ENCODE measurements around the gene HLA-DOA.

Gene HLA-DOA

DNA sequence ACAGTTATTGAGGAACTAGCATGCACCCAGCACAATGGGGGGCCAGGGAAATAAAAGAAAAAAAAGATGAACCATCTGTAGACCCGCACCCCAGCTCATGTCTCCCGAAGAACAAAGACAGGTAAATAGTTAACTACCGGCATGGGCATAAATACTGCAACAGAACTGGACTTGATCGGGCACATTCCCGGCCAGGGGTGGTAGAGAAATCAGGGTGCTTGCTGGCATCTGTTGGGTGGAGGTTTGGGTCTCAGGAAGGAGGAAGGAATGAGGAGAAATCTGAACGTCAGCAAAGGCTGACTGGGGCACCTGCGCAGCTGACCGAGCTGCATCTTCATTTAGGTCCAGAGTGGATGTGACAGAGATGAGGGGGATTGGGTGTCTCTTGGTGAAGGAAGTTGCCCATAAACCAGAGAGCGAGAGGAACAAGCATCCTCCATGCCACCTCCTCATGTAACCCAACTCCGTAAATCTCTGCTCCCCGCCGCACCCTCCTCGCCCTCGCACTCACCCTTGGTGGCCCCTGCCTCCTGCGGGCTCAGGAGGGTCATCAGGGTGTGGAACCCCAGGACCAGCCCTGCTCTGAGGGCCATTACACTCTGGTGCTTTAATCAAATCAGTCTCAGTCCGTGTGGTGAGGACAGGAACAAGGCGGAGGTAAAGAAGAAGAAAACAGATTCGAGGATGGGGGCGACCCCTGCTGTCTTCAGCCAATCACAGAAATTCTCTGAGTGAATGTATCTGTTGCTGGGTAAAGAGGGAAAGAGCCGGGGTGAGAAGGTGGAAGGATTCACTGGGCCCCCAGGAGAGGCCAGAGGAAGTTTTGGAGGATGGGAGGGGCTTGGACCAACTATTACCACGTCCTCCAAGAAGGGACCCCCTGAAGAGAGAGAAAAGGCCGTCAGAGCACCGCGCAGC, at the start of gene HLA-DOA:
HLA-DOA (minus strand) TSS at position 648 of the 918 bp plus-strand sequence.
- DNase-seq, result no peak

DNA sequence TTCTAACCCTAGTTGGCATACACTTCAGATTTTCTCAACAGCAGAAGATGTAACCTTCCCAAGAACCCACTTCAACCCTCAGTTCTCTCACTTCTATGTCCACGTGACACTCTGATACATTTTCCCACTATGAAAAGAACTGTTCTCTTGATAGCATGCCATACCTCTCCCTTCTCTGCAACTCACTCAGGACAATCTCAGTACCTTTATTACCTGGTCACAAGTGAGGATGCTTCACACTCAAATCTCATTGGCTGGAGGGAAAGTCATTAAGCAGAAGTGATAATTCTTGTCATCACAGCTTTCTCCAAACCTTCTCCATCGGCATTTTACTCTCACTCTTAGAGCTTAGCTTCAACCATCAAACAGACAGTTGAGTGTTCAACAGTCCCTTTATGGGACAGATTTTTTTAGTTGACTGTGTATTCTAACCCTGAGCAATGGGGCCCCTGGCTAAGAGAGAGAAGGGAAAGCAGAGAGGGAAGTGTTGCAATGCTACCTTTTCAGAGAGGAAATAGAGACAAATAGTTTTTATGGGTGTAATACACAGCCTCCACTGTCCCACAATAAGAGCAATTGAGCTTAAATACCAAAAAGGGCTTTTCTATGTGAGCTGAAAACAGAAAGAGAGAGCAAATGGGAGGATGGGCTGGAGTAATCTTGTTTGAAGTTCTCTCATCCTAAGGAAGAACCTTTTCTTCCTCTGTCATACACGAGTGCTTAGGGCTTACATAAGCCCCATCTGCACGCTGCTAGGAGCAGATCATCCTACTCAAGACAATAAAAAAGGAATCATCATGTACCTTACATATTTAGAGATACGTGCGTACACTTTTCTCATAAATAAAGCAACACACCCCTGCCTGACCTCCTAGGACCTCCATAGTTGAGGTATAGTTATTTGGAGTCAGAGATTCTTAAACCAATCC, 48.1 kb upstream of the HLA-DOA start:
- DNase-seq, result no peak

DNA sequence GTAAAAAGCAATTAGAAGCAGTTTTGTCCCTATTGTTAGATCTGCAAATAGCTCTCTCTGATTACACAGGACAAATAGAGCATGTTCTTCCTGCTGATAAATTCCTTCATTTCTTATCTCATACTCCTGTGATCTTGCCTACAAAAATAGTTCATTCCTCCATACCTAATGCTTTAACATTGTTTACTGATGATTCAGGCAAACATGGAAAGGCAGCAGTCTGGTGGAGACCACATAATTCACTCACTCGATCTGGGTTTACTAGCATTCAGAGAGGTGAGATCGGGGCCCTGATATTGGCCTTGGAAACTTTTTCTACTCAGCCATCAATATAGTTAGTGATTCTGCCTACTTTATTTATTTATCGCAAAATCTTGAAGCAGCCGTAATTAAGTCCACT, 43.8 kb upstream of the HLA-DOA start:
- DNase-seq, result no peak

DNA sequence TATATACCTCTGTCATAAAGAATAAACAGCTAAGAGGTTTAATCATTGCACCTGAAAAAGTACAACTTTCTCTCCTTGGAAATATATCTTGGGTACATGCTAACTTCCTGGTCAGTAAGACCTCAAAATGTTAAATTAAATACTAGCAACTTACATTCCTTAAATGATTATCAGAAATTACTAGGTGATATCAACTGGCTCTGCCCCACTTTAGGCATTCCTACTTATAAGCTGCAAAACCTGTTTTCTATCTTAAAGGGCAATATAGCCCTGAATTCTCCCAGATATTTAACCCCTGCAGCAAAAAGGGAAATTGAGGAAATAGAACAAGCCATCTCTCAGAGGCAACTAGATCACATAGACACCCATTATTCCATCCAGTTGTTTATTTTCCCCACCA, 43.2 kb upstream of the HLA-DOA start:
- DNase-seq, result no peak

DNA sequence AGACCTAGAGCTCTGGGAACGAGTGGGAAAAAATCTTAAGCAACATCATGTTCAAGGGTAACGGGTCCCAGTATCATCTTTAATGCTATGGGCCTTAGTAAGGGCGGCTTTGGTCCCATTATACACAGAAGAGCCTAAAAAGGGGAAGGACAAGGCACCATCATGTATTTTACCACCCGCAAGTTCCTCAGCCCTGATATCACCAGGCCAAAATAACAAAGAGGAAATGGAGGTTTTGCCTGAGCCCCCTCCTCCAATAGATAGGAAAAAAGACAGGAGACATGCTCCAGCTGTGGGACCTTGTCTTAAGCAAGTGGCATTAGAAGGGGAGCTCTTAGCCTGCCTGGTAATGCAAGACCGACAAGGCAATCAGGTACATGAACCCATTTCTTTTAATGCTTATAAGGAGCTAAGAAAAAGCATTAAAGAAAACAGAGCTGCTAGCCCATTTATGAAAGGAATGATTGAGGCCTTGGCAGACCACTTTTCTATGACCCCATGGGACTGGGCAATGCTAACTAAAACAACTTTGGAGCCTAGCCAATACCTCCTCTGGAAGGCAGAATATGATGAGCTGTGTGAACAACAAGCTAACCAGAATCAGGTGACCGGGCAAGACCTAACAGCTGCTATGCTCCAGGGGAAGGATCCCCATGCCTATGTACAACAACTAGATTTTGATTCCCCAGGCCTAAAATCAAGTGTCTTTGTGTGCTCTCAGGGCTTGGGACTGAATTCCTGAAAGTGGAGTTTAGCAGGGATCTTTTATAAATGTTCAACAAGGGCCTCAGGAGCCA, 40.8 kb upstream of the HLA-DOA start:
- DNase-seq, result no peak

DNA sequence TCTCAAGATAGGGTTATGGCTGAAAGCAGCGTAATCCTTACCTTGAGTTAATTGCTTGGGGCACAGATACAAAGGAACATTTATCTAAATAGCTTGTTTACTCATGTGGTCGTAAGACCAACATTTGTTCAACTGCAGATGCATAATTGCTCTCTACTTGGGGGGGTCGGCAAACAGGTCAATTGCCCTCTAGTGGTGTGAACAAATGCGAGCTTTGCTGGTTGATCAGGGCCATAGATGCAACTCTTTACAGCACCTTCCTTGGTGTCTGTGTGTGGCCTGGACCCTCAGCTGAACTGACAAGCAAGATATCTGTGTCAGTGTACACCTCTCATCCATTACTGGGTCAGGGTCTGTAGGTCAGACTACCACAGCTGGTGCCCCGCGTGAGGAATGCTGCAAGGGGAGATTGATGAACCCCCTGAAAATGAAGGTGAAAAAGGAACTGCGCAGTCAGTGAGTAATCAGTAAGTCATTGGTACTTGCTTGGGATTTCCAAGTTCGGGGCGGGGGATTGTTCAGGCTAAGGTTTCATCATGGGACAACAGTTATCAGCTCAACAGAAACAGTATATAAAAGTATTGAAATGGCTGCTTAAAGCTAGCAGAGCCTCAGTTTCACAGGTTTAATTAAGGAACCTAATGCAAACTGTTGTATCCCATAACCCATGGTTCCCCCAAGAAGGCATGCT, 40.1 kb upstream of the HLA-DOA start:
- no peak for DNase-seq

DNA sequence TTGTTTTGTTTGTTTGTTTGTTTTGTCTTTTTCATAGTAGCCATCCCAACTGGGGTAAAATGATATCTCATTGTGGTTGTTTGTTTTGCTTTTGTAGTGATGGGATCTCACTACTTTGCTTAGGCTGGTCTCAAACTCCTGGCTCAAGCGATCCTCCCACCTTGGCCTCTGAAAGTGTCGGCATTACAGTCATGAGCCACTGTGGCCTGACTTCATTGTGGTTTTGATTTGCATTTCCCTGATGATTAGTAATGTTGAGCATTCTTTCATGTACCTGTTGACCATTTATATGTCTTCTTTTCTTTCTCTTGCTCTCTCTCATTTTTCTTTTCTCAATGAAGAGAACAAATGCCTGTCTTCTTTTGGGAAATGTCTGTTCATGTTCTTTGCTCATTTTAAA, 30.8 kb upstream of the HLA-DOA start:
- DNase-seq, result no peak

DNA sequence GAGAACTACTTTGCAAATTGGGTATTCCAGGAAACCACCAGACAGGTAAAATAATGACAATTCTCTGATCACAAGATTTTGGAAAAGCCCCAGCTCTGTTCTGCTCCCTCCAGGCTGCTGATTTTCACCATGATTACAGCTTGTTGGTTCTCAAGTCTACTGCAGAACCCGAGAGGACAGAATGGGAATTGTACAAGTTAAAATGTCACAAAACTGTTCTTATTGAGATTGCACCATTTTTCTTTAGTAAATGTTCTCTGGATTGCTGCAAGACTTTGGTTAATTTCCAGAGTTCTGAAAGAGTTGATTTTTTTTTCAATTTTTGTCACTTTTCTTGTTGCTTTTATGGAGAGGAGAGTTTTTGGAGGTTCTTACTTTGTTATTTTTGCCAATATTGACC, 27.1 kb upstream of the HLA-DOA start:
- DNase-seq, result no peak

DNA sequence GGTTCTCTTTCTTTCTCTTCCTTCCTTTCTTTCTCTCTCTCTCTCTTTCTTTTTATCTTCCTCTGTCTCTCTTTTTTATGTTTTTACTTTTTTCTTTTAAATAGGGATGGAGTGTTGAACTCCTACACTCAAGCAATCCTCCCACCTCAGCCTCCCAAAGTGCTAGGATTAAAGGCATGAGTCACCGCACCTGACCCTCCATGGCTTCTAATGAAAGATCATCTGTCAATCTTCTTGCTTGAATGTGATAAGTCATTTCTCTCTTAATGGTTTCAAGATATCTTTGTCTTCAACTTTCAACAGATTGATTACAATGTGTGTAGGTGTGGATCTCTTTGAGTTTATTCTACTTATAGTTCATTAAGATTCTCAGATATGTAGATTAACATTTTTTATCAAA, 25.2 kb upstream of the HLA-DOA start:
- no peak for DNase-seq

DNA sequence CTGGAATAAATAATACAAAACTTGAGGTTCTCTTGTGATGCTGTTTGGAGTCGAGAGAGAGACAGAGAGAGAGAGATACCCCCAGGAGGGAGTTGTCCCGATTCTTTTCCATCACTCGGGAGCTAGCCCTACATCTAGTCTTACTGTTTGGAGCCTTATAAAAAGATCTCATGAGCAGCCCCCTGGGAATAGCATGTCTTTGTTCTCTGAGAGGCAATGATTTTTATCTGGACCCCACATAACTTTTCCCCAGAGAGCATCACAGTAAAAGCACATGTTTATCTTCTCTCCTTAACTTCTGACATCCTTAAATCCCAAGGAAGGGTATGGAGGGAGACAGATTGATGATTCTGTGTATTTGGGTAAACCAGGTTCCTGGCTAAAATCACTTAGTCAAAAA, 20.9 kb upstream of the HLA-DOA start:
- no peak for DNase-seq

DNA sequence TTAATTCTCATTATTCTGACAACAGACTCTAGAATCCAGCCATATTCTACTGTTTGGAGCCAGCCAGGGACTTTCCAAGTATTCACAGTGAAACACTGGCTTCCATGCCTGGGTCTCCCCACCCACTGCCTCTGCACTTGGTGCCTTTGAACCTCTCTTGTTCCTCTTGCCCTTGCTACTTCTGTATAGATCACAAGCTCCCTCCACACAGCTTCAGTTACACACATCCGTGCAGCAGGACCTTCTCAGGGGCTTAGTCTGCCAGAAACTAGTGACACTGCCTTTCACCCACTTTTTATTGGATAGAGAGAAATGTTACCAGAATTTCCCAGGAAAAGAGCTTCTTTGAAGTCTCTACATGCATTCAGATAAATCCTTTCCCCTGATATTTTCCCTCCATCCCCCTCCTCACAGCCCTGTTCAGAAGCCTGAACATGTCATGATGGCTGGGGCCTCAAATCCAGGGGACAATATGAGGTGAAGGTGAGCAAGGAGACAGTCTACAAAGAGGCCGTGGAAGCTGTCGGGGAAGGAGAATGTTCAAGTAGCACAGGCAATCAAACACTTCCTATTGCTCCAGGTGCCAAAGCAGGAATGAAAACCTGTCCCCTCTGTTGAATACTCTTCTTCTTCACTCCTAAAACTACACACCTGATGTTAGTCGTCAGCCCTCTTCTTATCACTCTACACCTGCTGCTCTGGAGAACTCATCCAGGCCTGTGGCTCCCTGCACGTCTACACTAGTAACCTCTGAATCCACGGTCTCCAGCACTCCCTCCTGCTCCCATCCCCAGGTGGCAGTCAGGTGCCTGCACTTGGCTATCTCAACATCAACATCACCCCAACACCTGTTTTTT, 20.2 kb upstream of the HLA-DOA start:
- no peak for DNase-seq

DNA sequence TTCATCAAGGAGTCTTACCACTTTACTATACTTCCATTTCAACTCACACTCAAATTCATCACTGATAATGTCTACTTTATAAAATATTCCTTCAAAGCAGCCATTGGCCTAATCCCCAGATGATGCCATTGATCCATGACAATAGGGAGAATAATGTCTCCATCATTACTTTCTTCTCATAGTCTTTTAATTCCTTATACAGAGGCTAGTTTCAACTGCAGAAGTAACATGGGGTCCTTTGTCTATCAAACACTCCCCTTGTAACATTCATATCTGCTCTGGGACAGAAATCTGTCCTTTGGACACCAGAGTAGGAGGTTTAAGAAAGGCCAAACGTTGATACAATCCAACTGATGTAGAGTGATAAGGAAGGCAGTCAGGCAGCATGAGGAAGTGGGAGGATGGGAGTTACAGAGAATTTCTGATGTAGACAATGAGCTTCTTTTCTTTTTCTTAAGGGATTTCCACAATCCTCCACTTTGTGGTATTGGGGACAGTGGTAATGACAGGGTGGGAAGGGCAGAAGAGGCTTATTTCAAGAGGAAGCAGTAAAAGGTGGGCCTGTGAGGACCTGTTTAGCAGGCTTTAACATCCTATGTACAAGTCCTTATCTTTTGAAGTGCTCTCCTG, 18.9 kb upstream of the HLA-DOA start:
- DNase-seq, result no peak

DNA sequence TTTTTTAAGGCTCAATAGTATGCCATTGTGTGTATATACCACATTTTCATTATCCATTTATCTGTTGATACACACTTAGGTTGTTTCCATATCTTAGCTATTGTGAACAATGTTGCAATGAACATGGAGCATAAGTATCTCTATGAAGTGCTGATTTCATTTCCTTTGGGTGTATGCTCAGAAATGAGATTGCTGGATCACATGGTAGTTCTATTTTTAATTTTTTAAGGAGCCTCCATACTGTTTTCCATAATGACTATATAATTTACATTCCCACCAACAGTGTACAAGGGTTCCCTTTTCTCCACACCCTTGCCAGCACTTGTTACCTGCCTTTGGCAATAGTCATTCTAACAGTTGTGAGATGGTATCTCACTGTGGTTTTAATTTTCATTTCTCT, 15.1 kb upstream of the HLA-DOA start:
- DNase-seq, result no peak

DNA sequence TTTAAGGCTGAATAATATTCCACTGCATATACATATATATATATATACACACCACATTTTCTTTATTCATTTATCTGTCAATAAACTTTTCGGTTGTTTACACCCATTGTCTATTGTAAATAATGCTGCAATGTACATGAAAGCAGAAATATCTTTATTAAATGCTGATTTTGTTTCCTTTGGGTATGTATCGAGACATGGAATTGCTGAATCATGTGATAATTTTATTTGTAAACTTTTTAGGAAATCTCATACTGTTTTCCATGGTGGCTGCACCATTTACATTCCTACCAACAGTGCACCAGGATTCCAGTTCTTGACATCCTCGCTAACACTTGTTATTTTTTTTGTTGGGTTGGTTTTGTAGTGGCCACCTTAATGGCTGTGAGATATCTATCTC, 14.1 kb upstream of the HLA-DOA start:
- DNase-seq, result no peak

DNA sequence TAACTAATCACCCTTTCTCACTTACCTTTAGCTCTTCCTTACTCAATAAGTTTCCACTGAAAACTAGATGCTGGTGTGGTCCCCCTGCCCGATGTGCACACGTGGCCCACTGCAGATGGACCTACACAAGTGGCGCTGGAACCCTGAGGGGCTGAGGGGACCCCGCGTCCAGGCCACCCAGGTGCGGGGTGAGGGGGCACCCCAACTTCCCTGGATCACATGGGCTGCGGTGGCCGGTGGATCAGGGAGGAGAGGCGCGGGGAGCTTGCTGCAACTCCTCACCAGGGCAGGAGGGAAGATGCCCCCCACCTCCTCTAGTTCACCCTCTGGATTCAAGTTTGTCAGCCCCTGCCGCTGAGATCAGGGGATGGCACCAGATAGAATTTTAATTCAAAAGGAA, 12.5 kb upstream of the HLA-DOA start:
- DNase-seq, result no peak

DNA sequence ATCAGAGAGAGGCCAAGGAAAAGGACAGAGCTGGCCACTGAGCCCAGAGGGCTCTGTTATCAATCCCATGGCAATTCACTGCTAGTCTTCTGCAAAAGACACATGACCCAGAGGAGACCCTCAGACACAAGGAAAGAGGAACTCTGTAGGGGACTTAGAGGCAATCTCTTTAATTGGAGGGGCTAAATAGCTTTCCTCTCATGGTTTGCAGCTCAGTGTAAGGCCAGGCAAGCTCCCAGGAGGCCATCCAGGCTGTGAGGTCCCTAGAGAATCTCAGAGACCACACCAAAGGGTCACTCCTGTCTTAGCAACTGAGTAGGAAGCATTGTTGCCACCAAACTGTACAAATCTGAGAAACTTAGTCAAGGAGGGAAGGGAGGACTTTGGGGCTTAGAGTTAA, 10.0 kb upstream of the HLA-DOA start:
- DNase-seq, result no peak

DNA sequence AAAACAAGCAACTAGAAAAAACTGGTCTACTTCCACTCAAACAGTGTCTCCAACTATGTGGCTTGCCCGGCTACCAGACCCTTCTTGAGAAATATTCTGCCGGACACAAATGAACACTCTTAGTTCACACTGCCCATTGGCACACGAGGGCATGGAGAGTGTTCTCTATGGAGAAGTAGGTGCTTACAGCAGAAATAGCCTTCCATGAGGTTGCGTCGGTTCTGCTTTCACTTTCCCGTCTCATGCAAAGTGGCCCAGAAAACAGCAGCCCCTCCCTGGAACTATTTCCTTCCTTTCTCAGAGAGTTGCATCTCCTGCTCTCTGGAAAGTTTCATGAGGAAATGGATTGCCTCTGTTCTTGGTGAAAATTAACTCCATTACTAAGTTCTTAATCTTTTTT, 9.5 kb upstream of the HLA-DOA start:
- no peak for DNase-seq

DNA sequence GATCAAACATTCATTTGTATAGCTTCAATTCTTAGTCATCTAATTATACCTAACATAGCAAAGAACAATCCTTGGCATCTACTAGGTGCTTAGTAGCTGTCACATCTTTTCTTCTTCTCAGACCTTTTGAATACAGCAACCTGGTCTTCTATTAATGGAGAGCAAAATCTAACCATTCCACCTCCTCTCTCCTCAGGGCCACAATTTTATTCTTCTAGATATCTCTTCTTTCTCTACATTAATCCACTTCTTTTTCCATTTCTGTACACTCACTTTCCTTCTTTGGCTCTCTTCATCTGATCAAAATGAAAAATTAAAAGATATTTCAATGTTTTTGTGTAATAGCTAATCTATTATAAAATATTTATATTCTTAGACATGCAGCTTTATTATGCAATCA, 9.0 kb upstream of the HLA-DOA start:
- no peak for DNase-seq

DNA sequence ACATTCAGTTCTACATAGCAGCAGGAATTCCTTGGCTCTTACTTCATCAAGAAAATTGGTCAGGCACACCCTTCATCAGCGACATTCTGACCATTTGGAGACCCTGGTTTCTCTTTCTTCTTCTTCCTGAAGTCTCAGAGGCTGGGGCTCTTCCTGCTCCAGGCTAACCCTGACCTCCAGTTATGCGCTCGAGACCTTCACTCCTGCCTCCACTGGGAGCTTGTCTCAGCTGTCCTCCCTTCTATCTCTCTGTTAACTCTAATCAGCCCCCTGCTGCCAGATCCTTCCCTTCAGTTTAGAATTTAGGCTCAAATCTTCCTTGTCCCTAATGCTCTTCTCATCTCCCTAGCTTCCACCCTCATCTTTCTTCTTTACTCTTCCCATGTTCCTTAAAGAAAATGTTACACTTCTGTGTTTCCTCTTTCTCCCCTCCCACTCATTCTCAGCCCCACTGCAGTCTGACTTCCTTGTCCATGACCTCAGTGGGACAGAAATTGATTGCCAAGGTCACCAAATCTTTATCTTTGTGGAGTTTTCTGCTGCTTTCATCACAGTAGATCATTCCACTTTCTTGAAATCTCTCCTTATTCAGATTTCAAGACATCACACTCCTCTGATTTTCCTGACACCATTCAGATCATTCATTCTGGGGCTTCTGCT, 8.4 kb upstream of the HLA-DOA start:
- DNase-seq, result no peak

DNA sequence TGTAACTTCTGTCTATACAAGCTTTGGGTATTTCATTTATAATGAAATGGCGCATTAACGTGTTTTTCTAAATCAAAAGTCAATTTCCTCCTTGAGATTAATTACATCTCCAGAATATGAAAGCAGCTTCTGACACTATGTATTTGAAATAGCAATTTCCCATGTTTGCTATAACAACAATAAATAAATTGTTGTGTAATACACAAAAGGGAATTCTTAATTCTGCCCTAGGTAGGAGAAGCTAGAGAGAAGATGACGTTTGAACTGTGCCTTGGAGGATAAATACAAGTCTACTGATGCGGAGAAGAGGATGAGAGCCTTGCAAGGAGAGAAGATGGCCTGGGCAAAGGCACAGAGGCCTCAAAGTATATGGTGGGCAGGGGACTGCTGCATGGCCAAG, 7.6 kb upstream of the HLA-DOA start:
- DNase-seq, result no peak

All from NK-92 treated with Interleukin-12 subunit alpha and Interleukin-12 subunit beta, amount 100 ng/mL, for 24 hours (cell line).